H9 (cell line): ENCODE data around the gene STK10. TPM values are rescaled to one million over a fixed set of nuclear protein-coding genes. Genes with fewer than 3 reads are reported as not detected.

Experiments
- DNase-seq: peaks from one replicate; pipeline ENCODE4 v3.0.0-alpha.2; 2017
- H2AFZ ChIP-seq: one replicate; pipeline ENCODE4 v1.6.1; 2013; ENCODE audit warnings: mild to moderate bottlenecking, low read length, control low read depth, moderate library complexity
- H2AK5ac ChIP-seq: 2 replicates; pipeline ENCODE4 v1.6.1; 2013; ENCODE audit warnings: low read length, control low read depth, mixed read lengths; ENCODE audit not compliant: insufficient read length
- H2BK120ac ChIP-seq: one replicate; pipeline ENCODE4 v1.6.1; 2013; ENCODE audit warnings: low read depth, mild to moderate bottlenecking, low read length, control low read depth, inconsistent platforms; ENCODE audit not compliant: poor library complexity, severe bottlenecking
- H2BK12ac ChIP-seq: 2 replicates; pipeline ENCODE4 v1.6.1; 2013; ENCODE audit warnings: low read length, control low read depth, mixed read lengths, low read depth; ENCODE audit not compliant: insufficient read length
- H2BK15ac ChIP-seq: 2 replicates; pipeline ENCODE4 v1.6.1; 2013; ENCODE audit warnings: low read depth, low read length, control low read depth
- H2BK20ac ChIP-seq: one replicate; pipeline ENCODE4 v1.6.1; 2013; ENCODE audit warnings: low read depth, mild to moderate bottlenecking, low read length, control low read depth, inconsistent platforms; ENCODE audit not compliant: poor library complexity, severe bottlenecking
- H2BK5ac ChIP-seq: 2 replicates; pipeline ENCODE4 v1.6.1; 2013; ENCODE audit warnings: low read length, control low read depth, mixed read lengths; ENCODE audit not compliant: insufficient read length
- H3K14ac ChIP-seq: 2 replicates; pipeline ENCODE4 v1.6.1; 2013; ENCODE audit warnings: low read length, control low read depth; ENCODE audit not compliant: insufficient read depth
- H3K18ac ChIP-seq: 2 replicates; pipeline ENCODE4 v1.6.1; 2013; ENCODE audit warnings: low read depth, mild to moderate bottlenecking, mixed read lengths, low read length, control low read depth; ENCODE audit not compliant: insufficient read length
- H3K23ac ChIP-seq: 2 replicates; pipeline ENCODE4 v1.6.1; 2013; ENCODE audit warnings: low read length, control low read depth, mixed read lengths, low read depth; ENCODE audit not compliant: insufficient read length
- H3K23me2 ChIP-seq: 2 replicates; pipeline ENCODE4 v1.6.1; 2013; ENCODE audit warnings: low read depth, mild to moderate bottlenecking, mixed read lengths, low read length, control low read depth; ENCODE audit not compliant: insufficient read length, poor library complexity, severe bottlenecking
- H3K27ac ChIP-seq: 2 replicates; pipeline ENCODE4 v1.5.1; 2013; ENCODE audit warnings: low read length, control low read depth, mixed read lengths, low read depth; ENCODE audit not compliant: insufficient read length
- H3K27me3 ChIP-seq: 2 replicates; pipeline ENCODE4 v1.6.1; 2013; ENCODE audit warnings: low read length, control low read depth, inconsistent platforms; ENCODE audit not compliant: insufficient read depth
- H3K4ac ChIP-seq: 2 replicates; pipeline ENCODE4 v1.6.1; 2013; ENCODE audit warnings: low read depth, mild to moderate bottlenecking, control low read depth, inconsistent platforms, low read length, moderate library complexity
- H3K4me1 ChIP-seq: 2 replicates; pipeline ENCODE4 v1.6.1; 2013; ENCODE audit warnings: low read length, control low read depth, inconsistent platforms; ENCODE audit not compliant: insufficient read depth
- H3K4me2 ChIP-seq: 2 replicates; pipeline ENCODE4 v1.6.1; 2013; ENCODE audit warnings: low read length, control low read depth, mixed read lengths; ENCODE audit not compliant: insufficient read length, insufficient read depth
- H3K56ac ChIP-seq: 2 replicates; pipeline ENCODE4 v1.6.1; 2013; ENCODE audit warnings: low read depth, mild to moderate bottlenecking, mixed read lengths, low read length, control low read depth; ENCODE audit not compliant: insufficient read length
- H3K79me1 ChIP-seq: 2 replicates; pipeline ENCODE4 v1.6.1; 2013; ENCODE audit warnings: low read depth, mild to moderate bottlenecking, moderate library complexity, low read length, control low read depth, inconsistent platforms; ENCODE audit not compliant: insufficient read depth, poor library complexity, severe bottlenecking
- H3K79me2 ChIP-seq: 2 replicates; pipeline ENCODE4 v1.6.1; 2013; ENCODE audit warnings: low read length, control low read depth, inconsistent platforms; ENCODE audit not compliant: insufficient read depth
- H3K9ac ChIP-seq: 2 replicates; pipeline ENCODE4 v1.6.1; 2013; ENCODE audit warnings: low read length, control low read depth, mixed read lengths; ENCODE audit not compliant: insufficient read length; ENCODE audit errors: extremely low read depth
- H3K9me3 ChIP-seq: one replicate; pipeline ENCODE4 v1.6.1; 2013; ENCODE audit warnings: low read depth, low read length, inconsistent platforms; ENCODE audit not compliant: control insufficient read depth
- H3T11ph ChIP-seq: one replicate; pipeline ENCODE4 v1.6.1; 2013; ENCODE audit warnings: mild to moderate bottlenecking, low read length, control low read depth, inconsistent platforms
- H4K20me1 ChIP-seq: one replicate; pipeline ENCODE4 v1.6.1; 2013; ENCODE audit not compliant: control insufficient read depth, insufficient read length, insufficient read depth
- H4K5ac ChIP-seq: 2 replicates; pipeline ENCODE4 v1.6.1; 2013; ENCODE audit warnings: low read depth, mild to moderate bottlenecking, mixed read lengths, low read length, control low read depth; ENCODE audit not compliant: insufficient read length
- H4K8ac ChIP-seq: replicated peaks from 2 replicates; pipeline ENCODE4 v1.6.1; 2013; ENCODE audit warnings: low read length, control low read depth, mixed read lengths, low read depth; ENCODE audit not compliant: insufficient read length
- H4K91ac ChIP-seq: 2 replicates; pipeline ENCODE4 v1.6.1; 2013; ENCODE audit warnings: low read depth, mild to moderate bottlenecking, moderate library complexity, mixed read lengths, low read length, control low read depth; ENCODE audit not compliant: insufficient read length
- H3K27ac Mint-ChIP-seq, 3 experiments: 2 replicates in 2 of 3; 3 replicates in 1 of 3; pipeline ENCODE4 v1.8.0; 2020 to 2021; ENCODE audit warnings: mixed read lengths in 3 of 3, mild to moderate bottlenecking in 1 of 3, moderate library complexity in 1 of 3
- H3K27me3 Mint-ChIP-seq: 2 replicates; pipeline ENCODE4 v1.8.0; 2021; ENCODE audit warnings: low read depth, mild to moderate bottlenecking, moderate library complexity, mixed read lengths
- H3K36me3 Mint-ChIP-seq, 3 experiments: 2 replicates in 2 of 3; 3 replicates in 1 of 3; pipeline ENCODE4 v1.8.0; 2020 to 2021; ENCODE audit warnings: low read depth in 3 of 3, mixed read lengths in 3 of 3; ENCODE audit not compliant: insufficient read depth in 1 of 3
- H3K4me1 Mint-ChIP-seq, 2 experiments: 2 replicates each; pipeline ENCODE4 v1.8.0; 2020; ENCODE audit warnings: mixed read lengths in 2 of 2
- H3K4me3 Mint-ChIP-seq, 2 experiments: 2 replicates in 1 of 2; 3 replicates in 1 of 2; pipeline ENCODE4 v1.8.0; 2020 to 2021; ENCODE audit warnings: mild to moderate bottlenecking in 2 of 2, mixed read lengths in 2 of 2, moderate library complexity in 1 of 2
- H3K9me3 Mint-ChIP-seq, 2 experiments: 2 replicates in 1 of 2; 3 replicates in 1 of 2; pipeline ENCODE4 v1.8.0; 2020; ENCODE audit warnings: mild to moderate bottlenecking in 2 of 2, mixed read lengths in 2 of 2, moderate library complexity in 1 of 2
- CTCF ChIP-seq: fragments of 200-600 bp; sonication (generic); conservative IDR thresholded peaks from 3 replicates; pipeline ENCODE4 v1.8.0; 2021; ENCODE audit warnings: antibody characterized with exemption, mild to moderate bottlenecking
- WGBS: extraction: QIAGEN DNeasy Blood & Tissue Kit; methylation state at CpG from one replicate; pipeline ENCODE4 v1.1.7; 2013; ENCODE audit warnings: missing lambda C conversion rate, low lambda C conversion rate, mixed read lengths; ENCODE audit not compliant: insufficient read length; ENCODE audit errors: extremely low coverage; 5-methylcytosine and 5-hydroxymethylcytosine counted together
- total RNA-seq: library from RNA; stranded (reverse); gene quantifications from 2 replicates; pipeline ENCODE4 v1.2.1, GENCODE V29; 2021

Gene STK10
- total RNA-seq, 1 experiment from 2014 or later, result 14.6 TPM

- H3K27me3 Mint-ChIP-seq, result no peaks in the 10 kb centered on the region
- no peak overlapping the region for H3K23ac ChIP-seq
- H3T11ph ChIP-seq, result no peak overlapping the region
- no peak overlapping the region for H2BK12ac ChIP-seq
- no CpG with 5 or more reads among the region's 13 CpGs for WGBS
- no peak overlapping the region for H2AK5ac ChIP-seq
- no peak overlapping the region for H3K14ac ChIP-seq
- TF ChIP-seq CTCF, result no peak
- H4K5ac ChIP-seq, result no peak overlapping the region
- no peak overlapping the region for H3K4ac ChIP-seq
- H3K4me2 ChIP-seq, result no peak overlapping the region
- no peak overlapping the region for H3K27ac Mint-ChIP-seq
- no peaks in the 10 kb centered on the region for H3K27me3 ChIP-seq
- H2BK120ac ChIP-seq, result no peak overlapping the region
- no peak overlapping the region for H3K4me3 Mint-ChIP-seq
- H3K18ac ChIP-seq, result no peak overlapping the region
- H3K23me2 ChIP-seq, result no peaks in the 10 kb centered on the region
- no peaks in the 10 kb centered on the region for H4K20me1 ChIP-seq
- DNase-seq, result no peak
- H3K27ac ChIP-seq, result no peak overlapping the region
- peaks cover 6% of the 10 kb centered on the region; the same call in 1 of the 2 replicates for H3K4me1 ChIP-seq
- no peak overlapping the region for H4K91ac ChIP-seq
- H2BK15ac ChIP-seq, result no peak overlapping the region
- H3K9ac ChIP-seq, result no peak overlapping the region
- H3K79me1 ChIP-seq, result no peaks in the 10 kb centered on the region
- no peaks in the 10 kb centered on the region for H3K9me3 ChIP-seq
- no peak overlapping the region for H3K56ac ChIP-seq
- no peak overlapping the region for H2BK5ac ChIP-seq
- H2BK20ac ChIP-seq, result no peak overlapping the region
- peaks cover 43 to 47% of the 10 kb centered on the region in 2 experiments for H3K4me1 Mint-ChIP-seq
- no peaks in the 10 kb centered on the region for H3K9me3 Mint-ChIP-seq
- H3K79me2 ChIP-seq, result no peaks in the 10 kb centered on the region
- no peak overlapping the region for H4K8ac ChIP-seq
- H3K36me3 Mint-ChIP-seq, result peaks cover 0 to 2% (median 0%) of the 10 kb centered on the region in 3 experiments; a peak in 1 of 7 replicates
- no peak overlapping the region for H2AFZ ChIP-seq
Observed at GRCh38 chr5:172107571-172107970, 80.5 kb downstream of the STK10 start.
